Upper lobe of left lung (tissue), 4 donors: ENCODE data around the gene GABRG3.

Experiments
- POLR2A ChIP-seq, 4 donors: fragments of 450-650 bp; IDR thresholded peaks; one replicate each; pipeline ENCODE4 v1.5.1; 2016 to 2017; ENCODE audit warnings: antibody characterized with exemption in 4 of 4, mild to moderate bottlenecking in 2 of 4
- POLR2AphosphoS5 ChIP-seq, 2 donors: sonication (generic); formaldehyde crosslinking; IDR thresholded peaks; one replicate each; pipeline ENCODE4 v1.5.1; 2017; ENCODE audit warnings: antibody characterized with exemption in 2 of 2
- TF ChIP-seq, protein P1 (sequence below), 6 experiments: fragments of 450-650 bp in 4 of 6; fragments of 200-600 bp in 2 of 6; sonication (generic) in 2 of 6; IDR thresholded peaks; one replicate each; pipeline ENCODE4 v1.5.1; 2016 to 2019; ENCODE audit warnings: antibody characterized with exemption in 6 of 6

DNA sequence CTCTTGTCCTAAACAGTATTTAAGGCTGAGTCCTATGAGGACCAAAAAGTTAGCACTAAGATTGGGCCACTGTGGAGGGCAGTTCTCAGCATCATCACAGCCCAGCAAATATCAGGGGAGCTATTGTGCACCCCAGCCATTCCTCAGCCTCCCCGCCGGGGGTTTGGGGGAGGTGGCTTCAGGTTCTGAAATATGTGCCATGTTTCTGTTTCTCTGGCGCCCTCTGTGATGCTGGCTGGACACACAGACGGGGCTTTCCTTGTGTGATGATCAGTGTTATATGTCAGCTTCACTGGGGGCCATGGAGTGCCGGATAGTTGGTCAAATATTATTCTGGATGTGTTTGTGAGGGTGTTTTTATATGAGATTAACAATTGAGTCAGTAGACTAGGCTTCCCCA is 106.8 kb downstream of the GABRG3 start:
- TF ChIP-seq, protein P1, sequence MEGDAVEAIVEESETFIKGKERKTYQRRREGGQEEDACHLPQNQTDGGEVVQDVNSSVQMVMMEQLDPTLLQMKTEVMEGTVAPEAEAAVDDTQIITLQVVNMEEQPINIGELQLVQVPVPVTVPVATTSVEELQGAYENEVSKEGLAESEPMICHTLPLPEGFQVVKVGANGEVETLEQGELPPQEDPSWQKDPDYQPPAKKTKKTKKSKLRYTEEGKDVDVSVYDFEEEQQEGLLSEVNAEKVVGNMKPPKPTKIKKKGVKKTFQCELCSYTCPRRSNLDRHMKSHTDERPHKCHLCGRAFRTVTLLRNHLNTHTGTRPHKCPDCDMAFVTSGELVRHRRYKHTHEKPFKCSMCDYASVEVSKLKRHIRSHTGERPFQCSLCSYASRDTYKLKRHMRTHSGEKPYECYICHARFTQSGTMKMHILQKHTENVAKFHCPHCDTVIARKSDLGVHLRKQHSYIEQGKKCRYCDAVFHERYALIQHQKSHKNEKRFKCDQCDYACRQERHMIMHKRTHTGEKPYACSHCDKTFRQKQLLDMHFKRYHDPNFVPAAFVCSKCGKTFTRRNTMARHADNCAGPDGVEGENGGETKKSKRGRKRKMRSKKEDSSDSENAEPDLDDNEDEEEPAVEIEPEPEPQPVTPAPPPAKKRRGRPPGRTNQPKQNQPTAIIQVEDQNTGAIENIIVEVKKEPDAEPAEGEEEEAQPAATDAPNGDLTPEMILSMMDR (IDR thresholded peaks at IDR 0.05), result no peak
- TF ChIP-seq POLR2AphosphoS5 (IDR thresholded peaks at IDR 0.05) (no peak), POLR2A (IDR thresholded peaks at IDR 0.05) (no peak)
